Omental fat pad (tissue), 4 donors: ENCODE measurements around the gene IL20. TPM values are rescaled to one million over a fixed set of nuclear protein-coding genes. Genes with fewer than 3 reads are reported as not detected.

Experiments
- ATAC-seq: fragments of 150-250 bp; one replicate; pipeline ENCODE4 v1.9.1; 2016; ENCODE audit warnings: mild to moderate bottlenecking, moderate library complexity; ENCODE audit not compliant: low FRiP score
- DNase-seq: peaks from one replicate; pipeline ENCODE4 v3.0.0-alpha.2; 2019; ENCODE audit warnings: low spot score
- total RNA-seq, 4 donors: library from RNA; depleted of rRNA; stranded (reverse); fragments of >200 nt; gene quantifications; one replicate each; pipeline ENCODE4 v1.1.0, GENCODE V29; 2016
- TF ChIP-seq, protein P1 (sequence below), 3 donors: fragments of 450-650 bp; IDR thresholded peaks; one replicate each; pipeline ENCODE4 v1.5.1; 2016 to 2017; ENCODE audit warnings: antibody characterized with exemption in 3 of 3, mild to moderate bottlenecking in 3 of 3, moderate library complexity in 2 of 3

IL20 gene
- total RNA-seq, 4 donors from 2014 or later, result 0.82 to 8.6 (median 8.2) TPM; not detected in 1

DNA sequence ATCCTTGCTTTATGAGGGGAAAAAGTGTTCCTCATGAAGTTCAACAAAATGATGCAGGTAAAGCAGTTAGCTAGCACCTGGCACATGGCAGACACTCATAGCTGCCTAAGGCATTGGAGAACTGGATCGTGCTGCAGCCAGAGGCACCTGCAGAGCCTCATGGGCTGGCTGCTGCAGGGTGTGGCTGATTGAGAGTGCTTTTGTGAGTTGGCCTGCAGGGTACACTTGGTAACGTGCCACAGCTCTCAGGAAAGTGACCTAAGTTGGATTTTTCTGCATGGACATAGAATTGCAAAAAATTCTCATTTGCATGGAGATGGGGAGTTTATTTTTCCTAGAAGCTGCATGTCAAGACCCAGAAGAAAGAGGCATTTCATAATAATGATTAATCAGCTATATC lies 31.6 kb upstream of the IL20 start:
- no peak for DNase-seq
- ATAC-seq, result no peak
- TF ChIP-seq, protein P1, sequence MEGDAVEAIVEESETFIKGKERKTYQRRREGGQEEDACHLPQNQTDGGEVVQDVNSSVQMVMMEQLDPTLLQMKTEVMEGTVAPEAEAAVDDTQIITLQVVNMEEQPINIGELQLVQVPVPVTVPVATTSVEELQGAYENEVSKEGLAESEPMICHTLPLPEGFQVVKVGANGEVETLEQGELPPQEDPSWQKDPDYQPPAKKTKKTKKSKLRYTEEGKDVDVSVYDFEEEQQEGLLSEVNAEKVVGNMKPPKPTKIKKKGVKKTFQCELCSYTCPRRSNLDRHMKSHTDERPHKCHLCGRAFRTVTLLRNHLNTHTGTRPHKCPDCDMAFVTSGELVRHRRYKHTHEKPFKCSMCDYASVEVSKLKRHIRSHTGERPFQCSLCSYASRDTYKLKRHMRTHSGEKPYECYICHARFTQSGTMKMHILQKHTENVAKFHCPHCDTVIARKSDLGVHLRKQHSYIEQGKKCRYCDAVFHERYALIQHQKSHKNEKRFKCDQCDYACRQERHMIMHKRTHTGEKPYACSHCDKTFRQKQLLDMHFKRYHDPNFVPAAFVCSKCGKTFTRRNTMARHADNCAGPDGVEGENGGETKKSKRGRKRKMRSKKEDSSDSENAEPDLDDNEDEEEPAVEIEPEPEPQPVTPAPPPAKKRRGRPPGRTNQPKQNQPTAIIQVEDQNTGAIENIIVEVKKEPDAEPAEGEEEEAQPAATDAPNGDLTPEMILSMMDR (IDR thresholded peaks at IDR 0.05), result no peak

DNA sequence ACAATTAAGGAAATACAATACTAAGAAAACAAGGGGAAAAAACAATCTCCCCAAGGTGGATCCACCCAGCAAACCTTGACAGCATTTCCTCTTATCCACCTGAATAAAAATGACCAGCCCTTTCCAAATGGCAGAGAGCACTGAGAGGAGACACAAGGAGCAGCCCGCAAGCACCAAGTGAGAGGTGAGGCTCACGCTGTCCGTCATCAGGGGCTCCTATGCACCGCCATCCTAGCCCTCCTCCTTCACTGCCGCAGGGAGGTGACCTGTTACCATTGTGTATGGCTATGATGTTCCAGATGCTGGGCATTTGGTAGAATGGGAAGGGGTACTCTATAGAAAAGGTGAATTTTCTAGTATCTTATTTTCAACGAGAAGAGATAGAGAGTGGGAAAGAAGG lies 31.2 kb upstream of the IL20 start:
- DNase-seq (no peak), ATAC-seq (no peak)
- TF ChIP-seq, protein P1 (IDR thresholded peaks at IDR 0.05), result no peak

DNA sequence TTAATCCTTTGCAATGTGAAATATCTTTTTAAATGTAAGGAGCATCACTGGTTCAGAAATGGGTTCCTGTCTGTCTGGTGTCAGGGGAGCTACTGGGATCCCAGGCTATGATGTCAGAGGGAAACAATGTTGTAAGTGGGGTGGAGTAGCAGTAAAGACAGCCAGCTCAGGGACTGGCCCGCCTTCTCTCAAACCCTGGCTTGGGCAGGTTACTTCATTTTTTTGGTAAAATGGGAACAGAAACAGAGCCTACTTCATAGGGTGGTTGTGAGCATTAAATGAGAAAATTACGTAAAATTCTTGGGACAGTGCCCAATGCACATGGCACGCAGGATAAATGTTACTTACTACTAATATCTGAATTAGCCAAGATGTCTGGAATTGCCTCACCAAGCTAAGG lies 30.7 kb upstream of the IL20 start:
- ATAC-seq, result peak; percentile 85
- TF ChIP-seq, protein P1 (IDR thresholded peaks at IDR 0.05), result no peak
- DNase-seq, result no peak

DNA sequence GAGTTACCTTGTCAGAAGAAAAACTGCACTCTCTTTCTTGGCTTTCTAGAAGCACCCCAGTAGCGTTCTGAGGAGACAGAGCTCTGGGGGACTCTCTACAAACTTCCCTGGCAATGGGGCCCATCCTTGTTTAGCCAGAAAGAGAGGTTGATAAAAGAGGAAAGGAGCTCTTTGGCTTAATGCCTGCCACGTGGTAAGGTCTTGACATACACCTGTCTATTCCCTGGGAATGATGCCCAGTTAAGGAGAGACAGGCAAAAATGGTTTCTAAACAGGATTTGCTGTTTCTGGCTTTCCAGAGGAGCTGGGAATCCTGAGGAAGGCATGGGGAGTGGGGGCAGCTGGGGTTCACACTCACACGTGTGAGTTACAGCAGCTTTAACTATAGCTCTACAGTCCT lies 30.2 kb upstream of the IL20 start:
- TF ChIP-seq, protein P1 (IDR thresholded peaks at IDR 0.05), result no peak
- DNase-seq (no peak), ATAC-seq (peak; percentile 15)

DNA sequence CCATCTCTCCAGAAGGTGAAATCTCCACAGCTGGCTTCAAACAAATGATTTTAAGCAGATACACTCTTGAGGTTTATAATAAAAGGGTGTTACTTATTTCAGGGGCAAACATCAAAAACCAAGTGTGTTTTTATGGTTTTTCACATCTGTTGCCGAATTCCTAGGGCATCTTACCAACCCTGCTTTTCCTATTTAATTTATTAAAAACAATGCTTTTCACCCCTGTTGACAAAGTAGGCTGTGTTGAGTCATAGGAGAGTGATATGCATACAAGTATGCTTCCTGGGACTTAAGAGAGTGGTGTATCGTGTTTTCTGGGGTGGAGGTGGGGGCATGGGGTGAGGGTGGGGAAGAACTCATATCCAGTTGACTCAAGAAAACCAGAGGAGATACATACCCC lies 29.3 kb upstream of the IL20 start:
- DNase-seq, result no peak
- no peak for ATAC-seq
- TF ChIP-seq, protein P1 (IDR thresholded peaks at IDR 0.05), result no peak

DNA sequence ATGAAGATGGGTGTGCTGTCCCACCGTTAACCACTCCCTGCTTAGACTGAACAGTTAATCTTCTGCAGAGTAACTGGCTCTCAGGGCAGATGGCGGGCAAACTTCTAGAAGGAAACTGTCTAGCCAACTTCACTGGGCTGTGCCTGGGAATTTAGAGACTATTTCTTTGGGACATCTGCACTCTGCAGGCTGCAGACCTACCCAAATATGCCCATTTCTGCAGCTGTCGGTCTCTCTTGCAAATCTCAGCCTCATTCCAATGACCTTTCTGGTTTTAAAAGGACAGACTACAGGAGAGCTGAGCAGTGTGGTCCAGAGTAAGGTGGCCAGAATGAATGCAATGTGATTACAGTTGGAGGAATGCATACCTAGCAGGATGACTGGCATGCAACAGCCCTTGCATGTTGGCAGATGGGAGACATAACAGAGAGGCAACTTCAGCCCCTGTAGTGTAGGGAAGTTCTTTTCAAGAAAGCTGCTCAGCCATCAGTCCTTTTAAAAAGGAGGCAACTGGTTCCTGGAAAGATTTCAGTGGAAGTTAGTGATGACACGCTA lies 26.3 kb upstream of the IL20 start:
- no peak for DNase-seq
- TF ChIP-seq, protein P1 (IDR thresholded peaks at IDR 0.05), result no peak

DNA sequence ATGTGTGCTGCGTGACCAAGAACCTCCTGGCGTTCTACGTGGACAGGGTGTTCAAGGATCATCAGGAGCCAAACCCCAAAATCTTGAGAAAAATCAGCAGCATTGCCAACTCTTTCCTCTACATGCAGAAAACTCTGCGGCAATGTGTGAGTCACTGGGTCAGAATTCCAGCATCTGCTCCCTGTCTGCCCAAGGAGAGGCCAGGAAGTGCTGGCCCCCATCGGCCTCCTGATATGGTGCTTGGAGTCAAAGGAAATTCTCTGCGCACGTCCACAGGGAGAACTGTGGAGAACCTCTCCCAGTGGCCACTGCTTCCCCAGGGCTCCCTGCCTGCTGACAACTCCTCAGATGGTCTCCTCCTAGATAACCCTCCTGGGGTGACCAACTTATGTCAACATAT lies 25.6 kb upstream of the IL20 start:
- DNase-seq, result no peak
- TF ChIP-seq, protein P1 (IDR thresholded peaks at IDR 0.05), result no peak
- ATAC-seq, result no peak

More for the DNA sequence above, 26.3 kb upstream of the IL20 start:
- no peak for ATAC-seq
